NCI-H446 treated with DMSO at 0.1 percent for 48 hours (cell line): Measurements from ENCODE around the gene CASP10.

Experiments used
- DNase-seq: peaks from one replicate; lab custom pipeline; 2025; lab: John Stamatoyannopoulos, UW

Gene CASP10

DNA sequence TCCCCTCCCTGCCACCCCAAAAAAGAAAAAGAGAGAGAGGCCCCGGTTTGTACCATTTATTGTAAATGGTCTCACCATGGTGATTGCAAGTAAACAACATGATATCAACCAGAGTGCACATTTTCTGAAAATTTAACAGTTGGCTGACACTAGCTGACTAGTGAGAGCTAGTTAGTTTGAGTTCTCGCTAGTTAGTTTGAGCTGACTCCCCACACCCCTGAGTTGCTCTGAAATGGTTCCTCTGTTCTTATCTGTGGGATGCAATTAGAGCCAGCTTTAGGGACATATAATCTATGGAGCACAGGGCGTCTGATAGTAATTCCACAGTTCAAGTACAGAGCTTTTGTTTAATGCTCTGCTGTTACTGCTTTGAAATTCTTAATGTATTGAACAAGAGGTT lies 13.1 kb downstream of the CASP10 start:
- no peak for DNase-seq

DNA sequence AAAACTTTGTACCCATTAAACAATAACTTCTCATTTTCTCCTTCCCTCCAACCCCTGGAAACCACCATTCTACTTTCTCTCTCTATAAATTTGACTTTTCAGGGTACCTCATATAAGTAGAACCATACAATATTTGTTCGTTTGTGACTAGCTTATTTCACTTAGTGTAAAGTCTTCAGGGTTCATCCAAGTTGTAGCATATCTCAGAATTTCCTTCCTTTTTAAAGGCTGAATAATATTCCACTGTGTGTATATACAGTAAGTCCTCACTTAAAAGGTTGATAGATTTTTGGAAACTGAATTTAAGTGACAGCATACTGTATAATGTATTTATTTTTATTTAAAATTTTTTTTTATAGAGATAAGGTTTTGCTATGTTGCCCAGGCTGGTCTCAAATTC lies 13.9 kb downstream of the CASP10 start:
- DNase-seq, result no peak

DNA sequence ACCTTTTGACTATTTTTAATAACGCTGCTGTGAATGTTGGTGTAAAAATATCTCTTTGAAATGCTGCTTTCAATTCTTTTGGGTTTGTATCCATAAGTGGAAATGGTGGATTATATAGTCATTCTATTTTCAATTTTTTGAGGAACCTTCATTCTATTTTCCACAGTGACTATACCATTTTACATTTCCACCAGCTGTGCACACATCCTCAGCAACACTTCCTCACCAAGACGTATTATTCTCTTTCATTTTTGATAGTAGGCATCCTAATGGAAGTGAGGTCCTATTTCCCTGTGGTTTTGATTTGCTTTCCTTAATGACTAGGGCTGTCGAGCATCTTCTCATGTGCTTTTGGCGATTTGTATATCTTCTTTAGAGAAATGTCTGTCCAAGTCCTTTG lies 14.8 kb downstream of the CASP10 start:
- no peak for DNase-seq

DNA sequence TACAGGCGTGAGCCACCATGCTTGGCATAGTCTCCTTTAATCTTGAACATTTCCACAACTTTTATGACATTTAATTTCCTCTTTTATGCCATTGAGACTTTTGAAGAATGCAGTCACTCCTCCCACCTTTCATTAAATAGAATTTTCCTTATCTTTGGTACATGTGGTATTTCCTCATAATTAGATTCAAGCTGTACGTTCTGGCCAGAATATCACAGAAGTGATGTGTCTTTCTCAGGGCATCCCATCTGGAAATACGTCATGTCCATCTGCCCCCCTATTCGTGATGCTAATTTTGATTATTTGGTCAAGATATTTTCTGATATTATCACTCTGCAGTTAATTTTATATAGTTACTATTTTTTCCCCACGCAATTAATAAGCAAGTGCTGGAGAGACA lies 16.9 kb downstream of the CASP10 start:
- no peak for DNase-seq

DNA sequence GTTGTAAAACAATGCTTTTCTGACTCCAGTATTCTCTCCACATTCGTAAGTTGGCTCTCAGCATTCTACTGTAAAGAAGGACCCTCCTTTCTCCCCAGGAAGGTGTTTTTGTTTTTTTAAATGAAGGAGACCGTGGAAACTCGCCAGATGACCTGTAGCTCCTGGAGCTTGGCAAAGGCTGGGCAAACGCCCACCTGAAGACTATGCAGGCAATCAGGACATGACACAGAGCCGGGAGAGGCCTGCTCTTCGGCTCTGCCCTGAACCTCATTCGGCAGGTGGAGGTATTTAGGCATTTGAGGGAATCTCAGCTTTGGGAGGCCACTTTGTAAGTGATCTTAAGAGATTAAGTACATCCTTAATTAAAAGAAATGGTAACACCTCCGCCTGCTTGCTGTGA lies 17.4 kb downstream of the CASP10 start:
- no peak for DNase-seq

DNA sequence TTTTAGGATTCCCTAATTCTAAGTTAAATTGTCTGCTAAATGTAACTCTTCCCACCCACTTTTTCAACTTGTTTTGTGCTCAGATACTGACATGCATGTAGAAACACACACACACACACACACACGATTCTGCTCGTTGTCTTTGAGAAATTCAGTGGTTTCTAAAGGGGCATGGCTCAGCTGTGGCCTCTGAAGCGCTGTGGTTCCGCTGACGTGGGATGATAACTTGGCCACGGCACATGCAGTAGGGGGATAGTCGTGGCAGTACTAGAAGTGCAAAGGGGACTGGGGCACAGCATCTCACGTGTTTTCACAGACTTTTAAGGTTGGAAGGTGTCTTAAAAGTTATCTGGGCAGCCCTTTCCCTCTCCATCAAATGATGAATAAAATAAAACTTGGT lies 18.4 kb downstream of the CASP10 start:
- no peak for DNase-seq

DNA sequence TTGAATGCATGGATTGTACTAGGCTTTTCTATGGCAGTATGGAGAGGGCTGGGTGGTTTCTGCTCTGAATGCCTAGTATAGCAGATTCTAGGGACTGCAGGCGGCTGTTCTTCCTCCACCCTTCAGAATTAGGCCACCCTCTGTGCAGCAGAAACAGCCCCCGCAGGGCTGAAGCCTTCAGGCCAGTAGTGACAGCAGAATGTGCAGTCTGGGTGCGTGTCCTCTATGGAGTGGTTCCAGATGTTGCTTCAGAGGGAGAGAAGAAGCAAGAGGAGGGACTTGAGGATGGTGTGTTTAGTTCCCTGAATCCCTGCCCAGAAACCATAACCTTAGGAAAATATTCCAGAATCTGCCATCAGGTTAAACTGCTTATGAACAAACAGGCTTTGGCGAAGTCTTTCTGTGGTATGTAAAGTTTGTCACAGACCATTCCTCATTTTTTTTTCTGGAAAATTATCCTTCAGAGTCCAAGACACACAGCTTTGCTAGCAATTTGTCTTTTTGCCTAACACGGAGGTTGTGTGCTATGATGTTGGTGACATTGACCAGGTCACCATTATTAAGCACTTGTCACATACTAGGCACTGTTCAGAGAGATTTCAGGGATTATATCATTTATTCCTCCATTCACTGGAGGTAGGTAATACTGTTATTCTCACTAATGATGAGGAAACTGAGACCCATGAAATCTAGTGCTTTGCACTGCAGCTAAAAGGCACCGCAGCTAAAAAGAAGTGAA lies 21.1 kb downstream of the CASP10 start:
- no peak for DNase-seq

DNA sequence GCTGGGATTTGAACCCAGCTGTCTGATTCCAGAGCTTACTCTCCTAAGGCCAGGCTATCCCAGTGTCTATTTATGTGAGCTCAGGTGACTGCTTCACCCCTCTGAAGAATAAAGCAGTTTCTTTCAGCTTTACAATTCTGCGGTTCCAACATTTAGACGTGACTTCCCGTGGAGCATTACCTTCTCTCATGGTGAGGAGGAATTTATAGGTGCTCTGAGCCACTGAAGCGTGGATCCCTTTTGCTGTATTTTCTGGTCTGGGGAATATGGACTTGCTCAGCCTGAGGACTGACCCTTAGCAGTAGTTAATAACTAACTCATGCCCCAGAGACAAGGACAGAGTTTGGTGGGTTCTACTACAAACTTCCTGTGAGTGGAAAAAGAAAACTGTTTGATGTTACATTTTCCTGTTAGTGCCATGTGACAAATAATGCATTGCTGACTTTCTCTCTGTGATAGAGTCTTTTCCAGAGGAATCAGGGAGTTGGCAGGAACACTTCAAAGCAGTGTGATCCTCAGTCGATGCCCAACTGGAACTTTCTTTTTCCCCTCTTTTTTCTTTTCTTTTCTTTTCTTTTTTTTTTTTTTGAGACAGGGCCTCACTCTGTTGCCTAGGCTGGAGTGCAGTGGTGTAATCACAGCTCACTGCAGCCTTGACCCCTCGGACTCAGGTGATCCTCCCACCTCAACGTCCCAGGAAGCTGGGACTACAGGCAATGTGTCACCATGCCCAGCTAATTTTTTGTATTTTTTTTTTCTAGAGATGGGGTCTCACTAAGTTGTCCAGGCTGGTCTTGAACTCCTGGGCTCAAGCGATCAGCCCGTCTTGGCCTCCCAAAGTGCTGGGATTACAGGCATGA lies 21.9 kb downstream of the CASP10 start:
- DNase-seq, result no peak

DNA sequence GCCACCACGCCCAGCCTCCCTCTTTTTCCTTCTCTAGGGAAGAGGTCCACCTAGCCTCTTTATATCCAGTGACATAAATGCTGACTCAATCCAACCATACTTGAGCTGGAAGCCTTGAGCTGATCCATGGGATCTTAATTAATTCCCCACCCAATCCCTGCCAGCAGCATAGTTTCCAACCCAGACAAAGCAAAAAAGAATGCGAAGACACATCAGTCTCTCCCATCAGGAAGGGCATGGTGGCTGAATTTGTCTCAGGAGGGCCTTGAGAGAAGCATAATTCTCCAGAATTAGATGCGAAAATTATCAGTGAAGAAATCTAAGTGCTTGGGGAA lies 22.5 kb downstream of the CASP10 start:
- DNase-seq, result no peak

DNA sequence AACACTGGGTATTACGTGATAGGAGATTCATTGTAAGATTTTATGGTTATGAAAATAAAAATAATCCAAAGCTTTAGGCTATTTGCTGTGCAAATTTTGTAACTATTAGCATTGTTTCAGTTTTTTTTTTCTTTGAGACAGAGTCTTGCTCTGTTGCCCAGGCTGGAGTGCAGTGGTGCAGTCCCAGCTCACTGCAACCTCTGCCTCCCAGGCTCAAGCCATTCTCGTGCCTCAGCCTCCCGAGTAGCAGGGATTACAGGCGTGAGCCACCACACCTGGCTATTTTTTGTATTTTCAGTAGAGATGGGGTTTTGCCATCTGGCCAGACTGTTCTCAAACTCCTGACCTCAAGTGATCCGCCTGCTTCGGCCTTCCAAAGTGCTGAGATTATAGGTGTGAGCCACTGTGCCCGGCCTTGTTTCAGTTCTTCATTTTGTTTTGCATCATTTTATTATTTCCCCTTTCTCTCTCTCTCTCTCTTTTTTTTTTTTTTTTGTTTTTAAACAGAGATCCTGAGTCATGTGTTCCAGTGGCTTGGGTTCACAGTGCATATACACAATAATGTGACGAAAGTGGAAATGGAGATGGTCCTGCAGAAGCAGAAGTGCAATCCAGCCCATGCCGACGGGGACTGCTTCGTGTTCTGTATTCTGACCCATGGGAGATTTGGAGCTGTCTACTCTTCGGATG lies 25.8 kb downstream of the CASP10 start:
- DNase-seq, result no peak

DNA sequence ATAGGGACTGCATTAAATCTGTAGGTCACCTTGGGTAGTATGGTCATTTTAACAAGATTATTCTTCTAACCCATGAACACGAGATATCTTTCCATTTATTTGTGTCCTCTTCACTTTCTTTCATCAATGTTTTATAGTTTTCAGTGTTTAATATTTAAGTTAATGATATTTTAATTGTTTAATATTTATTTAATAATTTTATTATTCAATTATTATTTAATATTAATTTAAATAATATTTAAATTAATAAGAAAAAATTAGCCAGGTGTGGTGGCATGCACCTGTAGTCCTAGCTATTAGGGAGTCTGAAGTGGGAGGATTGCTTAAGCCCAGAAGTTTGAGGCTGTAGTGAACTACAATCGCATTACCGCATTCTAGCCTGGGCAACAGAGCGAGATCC lies 33.0 kb downstream of the CASP10 start:
- no peak for DNase-seq

DNA sequence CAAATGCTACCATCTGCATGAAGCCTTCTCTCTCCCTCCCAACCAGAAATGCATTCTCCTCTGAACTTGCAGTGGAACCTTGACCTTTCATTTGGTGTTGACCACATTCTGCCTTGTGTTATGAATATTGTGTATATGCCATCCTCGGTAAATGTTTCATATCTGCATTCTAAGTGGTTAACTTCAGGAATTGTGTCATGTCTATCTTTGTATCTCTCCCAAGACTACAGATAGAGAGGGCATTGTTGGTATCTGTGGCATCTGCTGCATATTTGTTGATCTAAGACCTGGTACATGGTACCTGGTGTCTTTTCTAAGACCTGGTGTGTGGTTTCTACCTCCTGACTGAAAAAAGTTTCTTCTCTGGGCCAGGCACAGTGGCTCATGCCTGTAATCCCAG lies 34.0 kb downstream of the CASP10 start:
- no peak for DNase-seq

DNA sequence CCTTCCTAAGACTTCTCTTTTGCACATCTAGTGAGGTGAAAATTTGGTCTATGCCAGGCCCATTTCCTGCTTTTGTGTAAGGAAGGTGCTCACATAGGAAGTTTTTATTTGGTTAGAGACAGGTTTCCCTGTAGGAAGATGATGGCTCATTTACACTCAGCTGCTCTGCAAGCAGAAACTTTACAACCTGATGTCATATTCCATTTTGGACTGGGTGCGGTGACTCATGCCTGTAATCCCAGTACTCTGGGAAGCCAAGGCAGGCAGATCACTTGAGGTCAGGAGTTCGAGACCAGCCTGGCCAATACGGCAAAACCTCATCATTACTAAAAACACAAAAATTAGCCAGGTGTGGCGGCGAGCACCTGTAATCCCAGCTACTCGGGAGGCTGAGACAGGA lies 35.8 kb downstream of the CASP10 start:
- no peak for DNase-seq

DNA sequence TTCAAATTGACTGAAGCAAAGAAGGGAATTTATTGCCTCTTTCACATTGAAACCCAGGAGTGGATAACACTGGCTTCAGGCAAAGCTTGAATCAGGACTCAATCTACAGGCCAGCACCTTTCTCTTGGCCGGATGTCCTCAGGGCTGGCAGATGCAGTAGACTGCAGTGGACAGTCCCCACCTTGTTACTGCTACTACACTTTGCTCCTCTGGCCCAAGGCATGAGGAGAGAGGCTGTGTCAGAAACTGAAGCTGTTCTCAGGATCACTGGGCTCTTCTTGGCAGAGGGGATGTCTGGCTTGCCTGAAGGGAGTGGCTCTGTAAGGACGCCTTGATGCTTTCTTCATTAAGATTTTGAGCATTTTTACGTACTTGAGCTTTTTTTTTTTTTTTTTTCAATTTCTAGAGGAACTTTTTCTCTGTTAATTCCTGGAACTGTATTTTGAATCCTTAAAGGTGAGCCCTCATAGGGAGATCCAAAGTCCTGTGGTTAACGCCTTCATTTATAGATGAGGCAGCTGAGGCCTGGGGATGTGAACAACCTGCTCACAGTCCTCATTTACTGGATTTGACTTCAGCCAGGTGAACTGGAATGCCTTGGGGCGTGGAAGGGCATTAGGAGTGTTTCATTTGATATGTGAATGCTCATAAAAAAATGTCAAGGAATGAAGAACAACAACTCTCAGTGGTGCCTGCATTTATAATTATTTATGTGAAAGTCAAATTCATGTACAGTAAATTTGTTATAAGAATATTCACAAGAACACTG lies 36.6 kb downstream of the CASP10 start:
- no peak for DNase-seq

DNA sequence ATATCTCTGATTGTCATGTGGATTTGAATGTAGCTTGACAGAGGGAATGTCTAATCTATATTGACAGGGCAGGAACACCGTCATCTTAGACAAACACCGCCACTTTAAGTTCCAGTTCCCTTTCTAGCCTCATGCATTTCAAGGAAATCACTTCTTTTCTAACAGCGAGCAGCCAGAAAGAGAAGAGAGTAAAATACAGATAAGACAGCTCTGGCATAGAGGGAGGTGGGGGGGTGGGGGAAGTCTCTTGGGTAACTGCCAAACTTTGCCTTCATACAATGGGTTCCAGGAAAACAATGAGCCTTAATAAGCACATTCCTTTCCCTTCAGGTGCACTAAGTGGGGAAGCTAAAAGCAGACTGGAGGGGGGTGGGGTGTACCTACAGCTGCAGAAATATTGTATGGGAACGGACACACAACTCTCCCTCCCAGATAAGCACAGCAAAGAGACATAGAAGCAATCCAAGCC lies 37.2 kb downstream of the CASP10 start:
- DNase-seq, result no peak

DNA sequence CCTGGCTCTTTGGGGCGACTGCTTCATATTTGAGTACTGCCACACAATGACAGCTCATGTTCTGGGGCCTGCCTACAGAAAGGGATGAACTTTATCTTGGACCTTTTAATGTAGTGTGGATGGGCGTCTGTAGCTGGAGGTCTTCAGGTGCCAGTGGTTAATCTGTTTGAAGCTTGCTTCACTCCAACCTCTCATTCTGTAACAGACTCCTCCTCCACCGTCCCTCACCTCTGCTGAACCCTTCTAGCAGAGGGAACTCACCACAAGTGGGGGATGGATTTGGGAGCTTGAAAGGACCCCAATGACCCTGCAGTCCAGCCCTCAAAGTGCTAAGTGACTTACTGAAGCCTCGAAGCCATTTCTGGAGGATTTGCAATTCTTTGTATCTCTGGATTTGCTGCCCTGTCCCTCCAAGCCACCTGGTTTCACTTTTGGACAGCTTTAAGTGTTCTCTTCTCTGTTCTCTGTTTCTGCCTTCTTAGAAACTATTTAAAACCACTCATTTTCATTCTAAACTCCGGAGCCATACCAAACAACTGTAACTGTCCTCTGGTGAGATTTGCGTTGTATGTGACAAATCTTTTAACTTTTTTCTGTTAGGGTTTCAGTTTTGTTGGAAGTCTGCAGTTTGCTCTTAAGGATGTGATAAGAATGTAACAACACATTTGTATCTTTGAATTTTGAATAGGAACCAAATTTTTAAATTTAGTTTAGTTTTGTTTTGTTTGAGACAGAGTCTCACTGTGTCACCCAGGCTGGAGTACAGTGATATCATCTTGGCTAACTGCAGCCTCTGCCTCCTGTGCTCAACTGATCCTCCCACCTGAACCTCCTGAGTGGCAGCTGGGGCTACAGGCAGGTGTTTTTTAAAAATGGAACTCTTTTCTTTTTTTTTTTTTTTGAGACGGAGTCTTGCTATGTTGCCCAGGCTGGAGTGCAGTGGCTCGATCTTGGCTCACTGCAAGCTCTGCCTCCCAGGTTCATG lies 40.4 kb downstream of the CASP10 start:
- no peak for DNase-seq

DNA sequence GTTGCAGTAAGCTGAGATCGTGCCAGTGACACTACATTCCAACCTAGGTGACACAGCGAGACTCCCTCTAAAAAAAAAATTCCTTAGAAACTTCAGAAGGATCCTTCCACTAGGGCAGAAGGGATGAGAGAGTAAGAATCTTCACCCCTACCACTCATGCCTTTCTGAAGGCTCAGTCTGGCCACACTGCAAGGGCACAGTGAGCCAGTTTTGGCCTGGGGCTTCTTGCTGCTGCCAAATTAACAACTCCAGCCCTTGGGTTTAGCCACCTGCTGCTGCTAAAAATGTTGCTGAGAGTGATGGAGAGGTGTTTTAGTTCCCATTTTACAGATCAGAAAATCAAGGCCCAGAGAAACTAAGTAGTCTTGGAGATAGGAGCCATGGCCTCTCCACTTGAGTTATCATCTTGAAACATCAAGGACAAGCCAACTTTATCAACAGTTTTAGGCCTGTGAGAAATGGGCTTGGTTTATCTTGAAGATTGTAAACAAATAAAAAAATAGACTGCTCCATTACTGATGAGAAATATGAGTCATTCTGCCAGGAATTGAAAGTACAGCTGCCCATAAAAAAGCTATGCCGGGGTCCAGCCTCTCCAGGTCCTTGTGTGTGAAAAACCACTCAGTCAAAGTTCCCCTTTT lies 45.5 kb downstream of the CASP10 start:
- no peak for DNase-seq

DNA sequence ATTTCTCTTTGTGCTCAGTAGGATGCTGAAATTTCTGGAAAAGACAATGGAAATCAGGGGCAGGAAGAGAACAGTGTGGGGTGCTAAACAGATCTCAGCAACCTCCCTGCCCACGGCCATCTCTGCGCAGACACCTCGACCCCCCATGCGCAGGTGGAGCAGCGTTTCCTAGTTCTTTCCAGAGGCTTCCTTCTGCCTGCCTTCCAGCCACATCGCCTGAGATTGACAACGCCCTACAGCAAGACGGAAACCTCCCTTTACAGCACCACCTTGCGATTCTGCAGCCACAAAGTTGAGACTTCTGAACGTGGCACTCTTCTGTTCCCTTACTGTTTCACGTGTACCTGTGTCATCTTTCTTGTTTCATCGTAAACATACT lies 46.0 kb downstream of the CASP10 start:
- no peak for DNase-seq

DNA sequence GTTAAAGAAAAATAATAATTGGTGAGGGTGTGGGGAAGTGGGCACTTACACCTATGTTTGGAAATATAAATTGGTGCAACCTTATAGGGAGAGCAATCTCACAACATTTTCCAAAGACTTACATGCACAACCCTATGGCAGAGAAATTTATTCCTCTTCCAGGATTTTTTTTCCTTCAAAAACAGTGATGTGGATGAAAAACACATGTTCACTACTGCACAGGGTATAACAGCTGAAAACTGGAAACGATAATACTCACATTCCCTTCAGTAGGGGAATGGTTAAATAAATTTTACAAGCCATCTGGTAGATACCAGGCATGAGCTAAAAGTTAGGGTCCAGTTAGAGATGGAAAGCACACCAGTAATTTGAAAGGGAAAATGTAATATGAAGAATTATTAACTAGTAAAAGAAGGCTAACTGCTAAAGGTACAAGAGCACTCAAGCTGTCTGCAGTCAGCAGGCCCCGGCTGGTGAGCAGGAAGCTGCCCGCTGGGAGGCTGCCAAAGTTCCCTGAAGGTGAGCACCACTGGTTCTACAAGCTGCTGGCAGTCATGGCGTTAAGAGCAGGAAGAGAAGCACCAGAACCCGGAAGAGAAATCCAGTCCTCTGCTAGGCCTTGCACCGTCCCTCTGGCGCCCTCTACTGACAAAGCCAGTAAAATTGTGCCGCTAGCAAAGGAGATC lies 49.0 kb downstream of the CASP10 start:
- DNase-seq, result peak; percentile 83

DNA sequence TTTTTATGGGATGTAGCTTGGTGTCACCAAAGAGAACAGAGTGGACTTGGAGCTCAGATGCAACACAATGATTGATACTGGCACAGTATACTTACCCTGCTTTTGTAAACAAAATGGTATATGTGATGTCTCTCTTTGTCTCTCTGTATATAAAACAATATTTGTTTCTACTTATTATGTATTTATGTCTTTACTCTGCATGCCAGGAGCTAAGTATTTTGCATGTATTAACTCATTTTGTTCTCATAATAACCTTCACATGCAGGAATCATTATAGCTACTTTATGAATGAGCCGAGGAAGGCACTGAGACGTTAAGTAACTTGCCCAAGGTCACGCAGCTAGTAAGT lies 49.5 kb downstream of the CASP10 start:
- no peak for DNase-seq
